Neuronal stem cell (in vitro differentiated cells): Measurements from ENCODE around the gene KRT78.

Experiments
- DNase-seq: peaks from one replicate; pipeline ENCODE4 v3.0.0-alpha.2; 2013; ENCODE audit warnings: low spot score
- H2AFZ ChIP-seq: one replicate; pipeline ENCODE4 v1.6.1; 2013; ENCODE audit warnings: mild to moderate bottlenecking, low read length, inconsistent platforms
- H2AK5ac ChIP-seq: 2 replicates; pipeline ENCODE4 v1.6.1; 2013; ENCODE audit warnings: low read depth, mild to moderate bottlenecking, inconsistent platforms, low read length, moderate library complexity, mixed read lengths
- H2BK120ac ChIP-seq: 2 replicates; pipeline ENCODE4 v1.6.1; 2013; ENCODE audit warnings: low read depth, mild to moderate bottlenecking, inconsistent platforms, low read length, moderate library complexity, mixed read lengths
- H2BK12ac ChIP-seq: one replicate; pipeline ENCODE4 v1.6.1; 2013; ENCODE audit warnings: low read length, inconsistent platforms
- H2BK15ac ChIP-seq: 2 replicates; pipeline ENCODE4 v1.6.1; 2013; ENCODE audit warnings: mild to moderate bottlenecking, low read length, inconsistent platforms, mixed read lengths
- H2BK5ac ChIP-seq: one replicate; pipeline ENCODE4 v1.6.1; 2013; ENCODE audit warnings: inconsistent platforms, mild to moderate bottlenecking, low read length, moderate library complexity
- H3K14ac ChIP-seq: one replicate; pipeline ENCODE4 v1.6.1; 2013; ENCODE audit warnings: low read length, inconsistent platforms
- H3K18ac ChIP-seq: 2 replicates; pipeline ENCODE4 v1.6.1; 2013; ENCODE audit warnings: low read length, inconsistent platforms
- H3K23ac ChIP-seq: 2 replicates; pipeline ENCODE4 v1.6.1; 2013; ENCODE audit warnings: low read depth, mild to moderate bottlenecking, mixed read lengths, low read length, inconsistent platforms; ENCODE audit not compliant: poor library complexity
- H3K27ac ChIP-seq: replicated peaks from 3 replicates; pipeline ENCODE4 v1.5.1; 2013; ENCODE audit warnings: low read length, inconsistent platforms
- H3K27me3 ChIP-seq, 3 experiments: 2 replicates each; pipeline ENCODE4 v1.6.1; 2013; ENCODE audit warnings: low read length in 3 of 3, mild to moderate bottlenecking in 2 of 3, inconsistent platforms in 1 of 3, low read depth in 1 of 3, mixed read lengths in 1 of 3, moderate library complexity in 1 of 3; ENCODE audit not compliant: control insufficient read depth in 3 of 3, insufficient read depth in 3 of 3
- H3K36me3 ChIP-seq, 2 donors: replicated peaks in 1 of 2; 2 replicates each; pipeline ENCODE4 v1.6.1; 2013; ENCODE audit warnings: low read length in 2 of 2; ENCODE audit not compliant: control insufficient read depth in 2 of 2, insufficient read depth in 2 of 2
- H3K4ac ChIP-seq: 2 replicates; pipeline ENCODE4 v1.6.1; 2013; ENCODE audit warnings: inconsistent platforms, mild to moderate bottlenecking, low read length, moderate library complexity
- H3K4me1 ChIP-seq, 2 donors: 1 replicate in 1 of 2; 2 replicates in 1 of 2; pipeline ENCODE4 v1.6.1; 2013; ENCODE audit warnings: low read length in 2 of 2, low read depth in 1 of 2; ENCODE audit not compliant: control insufficient read depth in 2 of 2, insufficient read depth in 1 of 2
- H3K4me2 ChIP-seq: one replicate; pipeline ENCODE4 v1.6.1; 2013; ENCODE audit warnings: mild to moderate bottlenecking, low read length, inconsistent platforms; ENCODE audit not compliant: insufficient read depth, poor library complexity, severe bottlenecking
- H3K4me3 ChIP-seq, 2 donors: 2 replicates each; pipeline ENCODE4 v1.5.1; 2013; ENCODE audit warnings: low read length in 2 of 2, mild to moderate bottlenecking in 2 of 2, inconsistent platforms in 1 of 2, moderate library complexity in 1 of 2
- H3K79me1 ChIP-seq: one replicate; pipeline ENCODE4 v1.6.1; 2013; ENCODE audit warnings: low read depth, mild to moderate bottlenecking, inconsistent platforms, low read length, moderate library complexity
- H3K9ac ChIP-seq: one replicate; pipeline ENCODE4 v1.6.1; 2013; ENCODE audit warnings: mild to moderate bottlenecking, low read depth, low read length, inconsistent platforms; ENCODE audit not compliant: poor library complexity
- H3K9me3 ChIP-seq, 2 donors: replicated peaks in 1 of 2; 2 replicates each; pipeline versions ENCODE3 to v1.6.1; 2013; ENCODE audit warnings: low read length in 2 of 2, mild to moderate bottlenecking in 2 of 2, inconsistent platforms in 1 of 2, low read depth in 1 of 2, mixed read lengths in 1 of 2, moderate library complexity in 1 of 2; ENCODE audit not compliant: control insufficient read depth in 2 of 2, insufficient read depth in 1 of 2
- H4K8ac ChIP-seq: one replicate; pipeline ENCODE4 v1.6.1; 2013; ENCODE audit warnings: low read depth, mild to moderate bottlenecking, inconsistent platforms, low read length, moderate library complexity
- H4K91ac ChIP-seq: one replicate; pipeline ENCODE4 v1.6.1; 2013; ENCODE audit warnings: low read length, low read depth, mild to moderate bottlenecking, inconsistent platforms; ENCODE audit not compliant: poor library complexity
- WGBS, 2 donors: extraction: QIAGEN DNeasy Blood & Tissue Kit; methylation state at CpG; one replicate each; pipeline ENCODE4 v1.1.7; 2013; ENCODE audit warnings: missing lambda C conversion rate in 2 of 2, mixed read lengths in 1 of 2; ENCODE audit not compliant: insufficient read length in 2 of 2, insufficient replicate concordance in 1 of 2; ENCODE audit errors: extremely low coverage in 2 of 2; 5-methylcytosine and 5-hydroxymethylcytosine counted together

The KRT78 gene

GRCh38 chr12:52818388-52818787 lies 30.4 kb downstream of the KRT78 start:
- no peak overlapping the region for H2BK15ac ChIP-seq
- H2BK12ac ChIP-seq, result no peak overlapping the region
- no peak overlapping the region for H2BK120ac ChIP-seq
- H3K36me3 ChIP-seq, result no peaks in the 10 kb centered on the region
- DNase-seq, result peak; percentile 65
- no peak overlapping the region for H3K4me2 ChIP-seq
- no CpG with 5 or more reads among the region's 7 CpGs for WGBS, 2 donors
- no peak overlapping the region for H2AFZ ChIP-seq
- no peak overlapping the region for H4K91ac ChIP-seq
- H3K9me3 ChIP-seq, result no peaks in the 10 kb centered on the region
- peaks cover 0 to 18% (median 0%) of the 10 kb centered on the region in 3 experiments for H3K27me3 ChIP-seq
- no peak overlapping the region for H3K4me3 ChIP-seq
- no peak overlapping the region for H3K4ac ChIP-seq
- H4K8ac ChIP-seq, result no peak overlapping the region
- H2BK5ac ChIP-seq, result no peak overlapping the region
- peak overlapping the region; percentile 25 for H3K18ac ChIP-seq
- no peaks in the 10 kb centered on the region for H3K79me1 ChIP-seq
- no peak overlapping the region for H3K9ac ChIP-seq
- H3K14ac ChIP-seq, result no peak overlapping the region
- H3K27ac ChIP-seq, result peak overlapping the region; percentile 65
- peaks cover 0 to 25% of the 10 kb centered on the region in 2 donors for H3K4me1 ChIP-seq
- H3K23ac ChIP-seq, result no peak overlapping the region
- H2AK5ac ChIP-seq, result peak overlapping the region; percentile 75

GRCh38 chr12:52817699-52818238 lies 31.0 kb downstream of the KRT78 start:
- Histone ChIP-seq H3K4me1 (peaks cover 0 to 25% of the 10 kb centered on the region in 2 donors), H3K14ac (no peak overlapping the region), H3K4ac (no peak overlapping the region), H3K27ac (no peak overlapping the region), H2AFZ (no peak overlapping the region), H3K4me3 (no peak overlapping the region), H3K27me3 (peaks cover 0 to 18% (median 0%) of the 10 kb centered on the region in 3 experiments), H4K8ac (no peak overlapping the region), H3K79me1 (no peaks in the 10 kb centered on the region), H3K23ac (no peak overlapping the region), H3K36me3 (no peaks in the 10 kb centered on the region), H4K91ac (no peak overlapping the region), H3K18ac (peak overlapping the region; percentile 25), H2BK120ac (no peak overlapping the region), H2BK12ac (no peak overlapping the region), H3K9me3 (no peaks in the 10 kb centered on the region), H3K4me2 (no peak overlapping the region), H2BK15ac (no peak overlapping the region), H3K9ac (no peak overlapping the region), H2AK5ac (no peak overlapping the region), H2BK5ac (no peak overlapping the region)
- no peak for DNase-seq
- no CpG with 5 or more reads among the region's 2 CpGs for WGBS, 2 donors

- Histone ChIP-seq H3K79me1 (no peaks in the 10 kb centered on the region), H2AFZ (no peak overlapping the region), H3K27ac (no peak overlapping the region), H3K4me3 (no peak overlapping the region), H3K14ac (no peak overlapping the region), H3K36me3 (no peaks in the 10 kb centered on the region), H2AK5ac (no peak overlapping the region), H4K91ac (no peak overlapping the region), H3K9me3 (no peaks in the 10 kb centered on the region), H2BK15ac (peak overlapping the region; percentile 33), H4K8ac (no peak overlapping the region), H3K18ac (peak overlapping the region; percentile 73), H3K4me1 (peaks cover 0 to 25% of the 10 kb centered on the region in 2 donors), H3K27me3 (peaks cover 0 to 18% (median 0%) of the 10 kb centered on the region in 3 experiments), H3K4me2 (no peak overlapping the region), H2BK12ac (no peak overlapping the region), H2BK5ac (no peak overlapping the region), H2BK120ac (no peak overlapping the region), H3K9ac (no peak overlapping the region), H3K4ac (no peak overlapping the region), H3K23ac (no peak overlapping the region)
- no CpG with 5 or more reads among the region's 8 CpGs for WGBS, 2 donors
- no peak for DNase-seq
These were observed 31.6 kb downstream of the KRT78 start for GRCh38 chr12:52817003-52817698.

- H3K9me3 ChIP-seq, result no peaks in the 10 kb centered on the region
- H3K79me1 ChIP-seq, result no peaks in the 10 kb centered on the region
- no peak overlapping the region for H3K27ac ChIP-seq
- no peak overlapping the region for H2BK12ac ChIP-seq
- no peak overlapping the region for H3K14ac ChIP-seq
- no peak overlapping the region for H2BK5ac ChIP-seq
- no peak overlapping the region for H3K9ac ChIP-seq
- peak overlapping the region; percentile 7 for H3K18ac ChIP-seq
- no peak for DNase-seq
- H2AK5ac ChIP-seq, result peak overlapping the region; percentile 60
- WGBS, 2 donors, result no CpG with 5 or more reads among the region's 9 CpGs
- no peak overlapping the region for H2BK120ac ChIP-seq
- H3K27me3 ChIP-seq, result peaks cover 0 to 18% (median 0%) of the 10 kb centered on the region in 3 experiments
- H3K4me3 ChIP-seq, result no peak overlapping the region
- H3K4ac ChIP-seq, result no peak overlapping the region
- no peak overlapping the region for H3K4me2 ChIP-seq
- peaks cover 0 to 18% of the 10 kb centered on the region in 2 donors for H3K4me1 ChIP-seq
- H3K23ac ChIP-seq, result no peak overlapping the region
- H2AFZ ChIP-seq, result no peak overlapping the region
- no peaks in the 10 kb centered on the region for H3K36me3 ChIP-seq
- H4K91ac ChIP-seq, result no peak overlapping the region
- no peak overlapping the region for H2BK15ac ChIP-seq
- no peak overlapping the region for H4K8ac ChIP-seq
These were observed 32.9 kb downstream of the KRT78 start for GRCh38 chr12:52815676-52816588.
